ENCODE data around the gene CRBN.

The CRBN gene

GRCh38 chr3:3110299-3110630, 69.2 kb downstream of the CRBN start, which contains the start of gene IL5RA:
TSS of gene IL5RA (minus strand) at chr3:3110374. CDS start at chr3:3104984, 5,390 bp downstream.
- DNase-seq (ENCODE audit: low read depth): no peak

DNA sequence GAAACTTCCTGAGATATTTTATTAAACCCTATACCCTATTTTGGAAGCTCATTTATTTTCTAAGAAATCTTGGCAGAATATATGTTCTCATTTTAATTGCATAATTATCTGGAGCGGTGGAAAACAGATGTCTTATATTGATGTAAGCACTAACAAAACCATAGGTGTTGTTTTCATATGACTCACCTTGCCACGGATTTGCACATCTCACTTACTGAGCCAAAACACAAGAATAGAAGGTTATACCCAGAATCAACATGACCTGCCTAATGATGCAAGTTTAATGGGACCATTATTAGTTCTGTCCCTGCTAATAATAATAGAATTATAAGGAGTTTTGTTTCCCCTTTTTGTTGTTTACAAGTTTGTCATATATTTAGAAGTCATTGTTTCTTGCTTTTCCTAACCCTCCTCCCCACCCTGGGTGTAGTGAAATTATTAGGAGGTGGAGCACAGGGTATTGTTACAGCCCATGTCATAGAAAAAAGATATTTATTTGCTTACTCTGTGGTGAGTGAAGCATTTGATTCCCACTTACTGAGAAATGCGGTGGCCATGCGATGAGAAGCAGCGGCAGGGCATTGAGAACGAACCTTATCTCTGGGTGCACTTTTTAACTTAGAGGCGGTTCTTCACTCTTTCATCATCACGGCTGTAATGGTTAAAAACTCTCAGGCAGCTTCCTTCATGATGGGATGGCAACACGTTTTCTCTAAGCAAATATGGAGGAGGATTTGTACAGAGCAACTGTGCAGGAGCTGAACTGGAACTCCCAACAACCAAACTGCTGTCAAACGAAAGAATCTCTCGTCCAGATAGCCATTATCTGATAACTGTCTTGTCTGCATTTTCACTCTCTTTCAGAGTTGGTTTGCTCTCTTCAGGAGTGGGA, 69.8 kb downstream of the CRBN start:
- no peak for DNase-seq (ENCODE audit: low read depth)

DNA sequence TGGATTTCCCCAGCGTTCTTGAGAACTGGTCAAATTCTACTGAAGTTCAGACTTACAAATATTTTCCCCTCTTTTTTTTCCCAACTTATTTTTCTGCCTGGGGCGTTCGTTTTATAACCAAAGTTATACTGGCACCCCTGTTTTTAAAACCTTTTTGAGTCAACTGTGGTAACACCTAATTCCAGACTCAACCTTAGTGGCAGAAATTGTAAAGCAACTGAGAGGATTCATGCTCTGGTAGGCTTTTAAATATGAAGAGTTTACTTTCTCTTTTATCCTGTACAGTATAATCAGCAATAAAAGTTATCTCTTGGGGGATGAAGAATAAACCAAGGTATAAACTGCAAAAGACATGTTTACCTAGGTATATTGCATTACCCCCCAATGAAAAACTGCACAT, 71.6 kb downstream of the CRBN start:
- DNase-seq (ENCODE audit: low read depth): no peak

- DNase-seq (ENCODE audit: low read depth): no peak
Measured at GRCh38 chr3:3107181-3107580, 72.3 kb downstream of the CRBN start.

DNA sequence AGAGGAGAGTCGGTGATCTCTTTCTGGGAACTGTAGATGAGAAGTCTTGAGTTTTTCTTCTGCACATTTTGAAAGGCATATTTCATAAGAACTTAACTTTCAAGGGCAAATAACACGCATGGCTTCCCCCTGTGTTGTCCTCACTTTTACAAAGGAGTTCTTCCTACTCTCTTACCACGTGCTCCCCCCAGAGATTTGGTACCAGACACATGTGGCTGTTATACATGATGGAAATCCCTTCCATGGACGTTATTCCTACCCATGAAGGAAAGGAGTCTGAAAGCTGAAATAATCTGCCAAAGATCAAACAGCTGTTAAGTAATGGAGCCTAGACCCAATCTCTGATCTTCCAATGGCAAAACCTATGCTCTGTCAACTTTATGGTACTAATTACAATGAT, 73.7 kb downstream of the CRBN start:
- no peak for DNase-seq (ENCODE audit: low read depth)

DNA sequence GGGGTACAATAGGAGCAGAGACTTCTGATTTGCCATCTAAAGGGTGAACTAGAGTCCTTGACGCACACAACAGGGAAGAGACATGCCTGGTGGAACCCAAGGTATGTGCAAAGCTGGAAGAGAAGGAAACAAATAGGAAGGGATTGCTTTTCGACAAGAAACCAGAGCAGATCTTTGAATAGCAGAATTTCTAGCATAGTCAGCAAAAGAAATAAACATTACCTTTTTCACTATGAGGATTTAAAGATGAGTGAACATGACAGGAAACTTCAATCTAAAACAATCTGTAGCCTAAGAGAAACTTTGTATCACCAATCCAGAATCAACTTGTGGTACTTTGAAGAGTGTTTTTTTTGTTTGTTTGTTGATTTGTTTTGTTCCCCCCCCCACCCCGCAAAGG, 74.2 kb downstream of the CRBN start:
- DNase-seq (ENCODE audit: low read depth): no peak

- DNase-seq (ENCODE audit: low read depth): no peak
Measured at GRCh38 chr3:3102751-3103150, 76.7 kb downstream of the CRBN start.

DNA sequence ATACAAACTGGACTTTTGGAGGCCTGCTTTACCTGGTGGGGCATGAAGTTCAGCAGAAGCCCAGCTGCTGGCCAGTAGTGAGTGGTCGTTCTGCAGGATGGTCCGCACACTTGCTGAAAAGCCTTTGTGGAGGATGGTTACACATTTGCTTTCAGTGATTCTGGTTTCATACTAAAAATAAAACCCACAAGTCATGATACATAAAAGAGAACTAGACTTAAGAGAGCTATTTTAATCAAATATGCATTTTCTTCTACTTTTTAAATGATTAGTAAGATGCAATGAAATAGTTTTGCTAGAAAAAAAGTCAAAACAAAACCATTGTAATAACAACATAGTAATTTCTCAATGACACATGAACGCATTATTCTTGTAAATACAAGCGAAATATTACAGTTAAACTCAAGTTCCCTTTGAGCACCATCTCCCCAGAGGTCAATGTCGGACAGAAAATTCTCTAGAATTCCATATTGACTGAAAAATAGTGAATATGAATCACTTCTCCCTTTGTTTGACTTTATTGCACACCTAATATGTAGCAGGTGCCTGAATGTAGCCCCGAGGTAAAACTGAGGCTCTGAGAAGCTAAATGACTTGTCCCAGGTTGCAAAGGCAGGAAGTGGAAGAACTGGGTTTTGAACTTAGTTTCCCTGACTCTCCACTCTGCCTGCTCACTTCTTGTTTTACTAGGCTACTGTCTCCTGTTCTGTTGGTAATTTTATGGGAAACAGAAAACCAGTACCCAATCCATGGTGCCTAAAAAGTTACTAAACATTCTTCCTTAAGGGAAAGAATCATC, 77.6 kb downstream of the CRBN start:
- DNase-seq (ENCODE audit: low read depth): no peak

All from EH (cell line).